Activated T-cell treated with anti-CD3 and anti-CD28 coated beads, Interleukin-2, amount 50 U/mL, for 4 hours (primary cell): Measurements from ENCODE around the gene TM7SF3. TPM values are rescaled to one million over a fixed set of nuclear protein-coding genes. Genes with fewer than 3 reads are reported as not detected.
A peak's percentile ranks its signal among the peaks of the same experiment; 100 is the strongest.
"Not testable (repeated sequence)": the region's sequence is repeated elsewhere in the genome, so short reads cannot be mapped to it uniquely, and the experiment has no call there.

Source experiments
- ATAC-seq, 2 donors: fragments of 200-7000 bp; cut with Tn5 transposase; one replicate each; pipeline ENCODE4 v1.10.0; 2021
- DNase-seq: peaks from one replicate; pipeline ENCODE4 v3.0.0-alpha.2; 2020
- H3K27me3 Mint-ChIP-seq: one replicate; pipeline ENCODE4 v1.8.0; 2021; ENCODE audit warnings: low read depth, mixed read lengths
- H3K36me3 Mint-ChIP-seq: one replicate; pipeline ENCODE4 v1.8.0; 2022; ENCODE audit warnings: mixed read lengths; ENCODE audit not compliant: insufficient read depth
- H3K4me1 Mint-ChIP-seq: one replicate; pipeline ENCODE4 v1.8.0; 2021; ENCODE audit warnings: low read depth, mixed read lengths
- H3K4me3 Mint-ChIP-seq: one replicate; pipeline ENCODE4 v1.8.0; 2021; ENCODE audit warnings: mild to moderate bottlenecking, moderate library complexity, mixed read lengths
- H3K9me3 Mint-ChIP-seq: one replicate; pipeline ENCODE4 v1.8.0; 2021; ENCODE audit warnings: mixed read lengths
- total RNA-seq, 3 donors: library from RNA; stranded (reverse); gene quantifications; one replicate each; pipeline ENCODE4 v1.2.1, GENCODE V29; 2021

The TM7SF3 gene
- total RNA-seq, result 10 to 100 TPM; 21.1 to 22.9 (median 21.6) TPM

- Mint-ChIP-seq H3K4me3 (peak within 1 kb of the TSS; percentile 90), H3K4me1 (peaks cover 43% of the 10 kb centered on the region), H3K9me3 (no peaks in the 10 kb centered on the region), H3K27me3 (no peaks in the 10 kb centered on the region), H3K36me3 (peaks cover 7% of the 10 kb centered on the region)
- peak; percentile 90 to 92 for ATAC-seq
- DNase-seq, result peak; percentile 93
Measured at GRCh38 chr12:27014085-27014858, at the start of gene TM7SF3. TSS of gene TM7SF3 (minus strand) at chr12:27014384. CDS start at chr12:27014168, 216 bp downstream.

GRCh38 chr12:27063250-27063851 lies 49.2 kb upstream of the TM7SF3 start:
- H3K36me3 Mint-ChIP-seq, result peaks cover 7% of the 10 kb centered on the region
- H3K27me3 Mint-ChIP-seq, result no peaks in the 10 kb centered on the region
- peaks cover 4% of the 10 kb centered on the region for H3K9me3 Mint-ChIP-seq
- H3K4me1 Mint-ChIP-seq, result no peaks in the 10 kb centered on the region
- no peak overlapping the region for H3K4me3 Mint-ChIP-seq
- DNase-seq (no peak), ATAC-seq (no peak)

GRCh38 chr12:27061317-27061716 lies 47.1 kb upstream of the TM7SF3 start:
- no peak for DNase-seq
- no peaks in the 10 kb centered on the region for H3K4me1 Mint-ChIP-seq
- peaks cover 4% of the 10 kb centered on the region for H3K9me3 Mint-ChIP-seq
- H3K36me3 Mint-ChIP-seq, result peaks cover 1% of the 10 kb centered on the region
- ATAC-seq, result no peak
- H3K27me3 Mint-ChIP-seq, result no peaks in the 10 kb centered on the region
- no peak overlapping the region for H3K4me3 Mint-ChIP-seq

- H3K4me1 Mint-ChIP-seq, result no peaks in the 10 kb centered on the region
- no peak overlapping the region for H3K4me3 Mint-ChIP-seq
- no peaks in the 10 kb centered on the region for H3K36me3 Mint-ChIP-seq
- H3K27me3 Mint-ChIP-seq, result no peaks in the 10 kb centered on the region
- DNase-seq (no peak), ATAC-seq (no peak)
- peaks cover 4% of the 10 kb centered on the region for H3K9me3 Mint-ChIP-seq
Measured at GRCh38 chr12:27060740-27061139, 46.6 kb upstream of the TM7SF3 start.

GRCh38 chr12:27057543-27057942 lies 43.4 kb upstream of the TM7SF3 start:
- ATAC-seq (no peak), DNase-seq (no peak)
- peaks cover 5% of the 10 kb centered on the region for H3K36me3 Mint-ChIP-seq
- no peaks in the 10 kb centered on the region for H3K4me1 Mint-ChIP-seq
- H3K9me3 Mint-ChIP-seq, result peaks cover 4% of the 10 kb centered on the region
- H3K27me3 Mint-ChIP-seq, result no peaks in the 10 kb centered on the region
- no peak overlapping the region for H3K4me3 Mint-ChIP-seq

GRCh38 chr12:27055966-27056365 lies 41.8 kb upstream of the TM7SF3 start:
- H3K27me3 Mint-ChIP-seq, result no peaks in the 10 kb centered on the region
- ATAC-seq (no peak), DNase-seq (no peak)
- H3K36me3 Mint-ChIP-seq, result peaks cover 8% of the 10 kb centered on the region
- no peaks in the 10 kb centered on the region for H3K4me1 Mint-ChIP-seq
- H3K4me3 Mint-ChIP-seq, result no peak overlapping the region
- no peaks in the 10 kb centered on the region for H3K9me3 Mint-ChIP-seq

- DNase-seq, result no peak
- no peaks in the 10 kb centered on the region for H3K9me3 Mint-ChIP-seq
- peaks cover 8% of the 10 kb centered on the region for H3K36me3 Mint-ChIP-seq
- H3K4me3 Mint-ChIP-seq, result no peak overlapping the region
- no peaks in the 10 kb centered on the region for H3K27me3 Mint-ChIP-seq
- no peaks in the 10 kb centered on the region for H3K4me1 Mint-ChIP-seq
- ATAC-seq, result no peak
Measured at GRCh38 chr12:27052742-27053141, 38.6 kb upstream of the TM7SF3 start.

- Mint-ChIP-seq H3K4me1 (no peaks in the 10 kb centered on the region), H3K4me3 (no peak overlapping the region), H3K36me3 (peaks cover 8% of the 10 kb centered on the region), H3K27me3 (no peaks in the 10 kb centered on the region), H3K9me3 (no peaks in the 10 kb centered on the region)
- no peak for DNase-seq
- ATAC-seq, result no peak
Measured at GRCh38 chr12:27052176-27052575, 38.0 kb upstream of the TM7SF3 start.

GRCh38 chr12:27048822-27049752 lies 34.9 kb upstream of the TM7SF3 start:
- Mint-ChIP-seq H3K4me1 (no peaks in the 10 kb centered on the region), H3K9me3 (peaks cover 15% of the 10 kb centered on the region), H3K4me3 (no peak overlapping the region), H3K27me3 (no peaks in the 10 kb centered on the region), H3K36me3 (peaks cover 14% of the 10 kb centered on the region)
- no peak for ATAC-seq
- no peak for DNase-seq

- not testable (repeated sequence) for H3K27me3 Mint-ChIP-seq, H3K4me3 Mint-ChIP-seq, H3K4me1 Mint-ChIP-seq, ATAC-seq, DNase-seq
- peaks cover 31% of the 10 kb centered on the region for H3K9me3 Mint-ChIP-seq
- H3K36me3 Mint-ChIP-seq, result peaks cover 26% of the 10 kb centered on the region
Measured at GRCh38 chr12:27042018-27042417, 27.8 kb upstream of the TM7SF3 start.

GRCh38 chr12:27040637-27041036 lies 26.5 kb upstream of the TM7SF3 start:
- DNase-seq, H3K27me3 Mint-ChIP-seq, H3K4me1 Mint-ChIP-seq, H3K4me3 Mint-ChIP-seq, ATAC-seq: not testable (repeated sequence)
- Mint-ChIP-seq H3K9me3 (peaks cover 27% of the 10 kb centered on the region), H3K36me3 (peaks cover 29% of the 10 kb centered on the region)

- no peak for ATAC-seq
- Mint-ChIP-seq H3K4me3 (no peak overlapping the region), H3K27me3 (no peaks in the 10 kb centered on the region), H3K9me3 (no peaks in the 10 kb centered on the region), H3K4me1 (no peaks in the 10 kb centered on the region), H3K36me3 (peaks cover 42% of the 10 kb centered on the region)
- DNase-seq, result no peak
Measured at GRCh38 chr12:27034607-27035293, 20.6 kb upstream of the TM7SF3 start.

GRCh38 chr12:27032679-27033078 lies 18.5 kb upstream of the TM7SF3 start:
- DNase-seq (no peak), ATAC-seq (no peak)
- no peak overlapping the region for H3K4me3 Mint-ChIP-seq
- H3K4me1 Mint-ChIP-seq, result no peaks in the 10 kb centered on the region
- H3K36me3 Mint-ChIP-seq, result peaks cover 50% of the 10 kb centered on the region
- no peaks in the 10 kb centered on the region for H3K9me3 Mint-ChIP-seq
- H3K27me3 Mint-ChIP-seq, result no peaks in the 10 kb centered on the region

- H3K27me3 Mint-ChIP-seq, result no peaks in the 10 kb centered on the region
- H3K4me3 Mint-ChIP-seq, result no peak overlapping the region
- no peaks in the 10 kb centered on the region for H3K9me3 Mint-ChIP-seq
- ATAC-seq (no peak), DNase-seq (no peak)
- H3K4me1 Mint-ChIP-seq, result no peaks in the 10 kb centered on the region
- H3K36me3 Mint-ChIP-seq, result peaks cover 52% of the 10 kb centered on the region
Measured at GRCh38 chr12:27031531-27031930, 17.3 kb upstream of the TM7SF3 start.
